ENCODE measurements around the gene AQP11.
"Not testable (repeated sequence)": the region's sequence is repeated elsewhere in the genome, so short reads cannot be mapped to it uniquely, and the experiment has no call there.

DNA sequence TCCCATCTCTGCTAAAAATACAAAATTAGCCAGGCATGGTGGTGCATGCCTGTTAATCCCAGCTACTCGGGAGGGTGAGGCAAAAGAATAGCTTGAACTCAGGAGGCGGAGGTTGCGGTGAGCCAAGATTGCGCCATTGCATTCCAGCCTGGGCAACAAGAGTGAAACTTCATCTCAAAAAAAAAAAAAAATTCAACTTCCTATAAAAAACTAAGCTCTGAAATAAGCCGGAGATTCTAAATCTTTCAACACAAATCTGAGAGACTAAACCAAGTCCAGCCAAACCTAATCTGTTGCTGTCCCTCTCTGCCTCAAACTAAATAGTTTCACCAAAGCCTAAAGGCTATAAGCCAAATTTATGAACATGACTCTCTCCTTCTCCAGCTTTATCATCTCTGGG, 44.2 kb downstream of the AQP11 start:
- not testable (repeated sequence) for TF ChIP-seq EZH2 (IDR thresholded peaks at IDR 0.05; ENCODE audit: insufficient read depth, poor library complexity, severe bottlenecking); EZH2phosphoT487 (IDR thresholded peaks at IDR 0.05; ENCODE audit: insufficient read depth, low read depth)
